Measurements from ENCODE around the gene VAMP4.

GRCh38 chr1:171707583-171707982, 34.3 kb downstream of the VAMP4 start:
- no peak for TF ChIP-seq POLR2A (IDR thresholded peaks at IDR 0.05)
- TF ChIP-seq, protein P1, sequence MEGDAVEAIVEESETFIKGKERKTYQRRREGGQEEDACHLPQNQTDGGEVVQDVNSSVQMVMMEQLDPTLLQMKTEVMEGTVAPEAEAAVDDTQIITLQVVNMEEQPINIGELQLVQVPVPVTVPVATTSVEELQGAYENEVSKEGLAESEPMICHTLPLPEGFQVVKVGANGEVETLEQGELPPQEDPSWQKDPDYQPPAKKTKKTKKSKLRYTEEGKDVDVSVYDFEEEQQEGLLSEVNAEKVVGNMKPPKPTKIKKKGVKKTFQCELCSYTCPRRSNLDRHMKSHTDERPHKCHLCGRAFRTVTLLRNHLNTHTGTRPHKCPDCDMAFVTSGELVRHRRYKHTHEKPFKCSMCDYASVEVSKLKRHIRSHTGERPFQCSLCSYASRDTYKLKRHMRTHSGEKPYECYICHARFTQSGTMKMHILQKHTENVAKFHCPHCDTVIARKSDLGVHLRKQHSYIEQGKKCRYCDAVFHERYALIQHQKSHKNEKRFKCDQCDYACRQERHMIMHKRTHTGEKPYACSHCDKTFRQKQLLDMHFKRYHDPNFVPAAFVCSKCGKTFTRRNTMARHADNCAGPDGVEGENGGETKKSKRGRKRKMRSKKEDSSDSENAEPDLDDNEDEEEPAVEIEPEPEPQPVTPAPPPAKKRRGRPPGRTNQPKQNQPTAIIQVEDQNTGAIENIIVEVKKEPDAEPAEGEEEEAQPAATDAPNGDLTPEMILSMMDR (IDR thresholded peaks at IDR 0.05), result no peak
